Activated CD8-positive, alpha-beta memory T cell treated with anti-CD3 and anti-CD28 coated beads for 48 hours (primary cell): ENCODE results near the gene FOXE1.

Source experiments
- DNase-seq, 3 experiments: peaks; one replicate each; pipeline ENCODE4 v3.0.0-alpha.2; 2020; ENCODE audit warnings: low read depth in 2 of 3, low spot score in 2 of 3

Gene FOXE1

GRCh38 chr9:97853056-97853843, at the start of gene FOXE1:
TSS of gene FOXE1 (plus strand) at chr9:97853226. CDS start at chr9:97853915, 689 bp downstream.
- no peak for DNase-seq

DNA sequence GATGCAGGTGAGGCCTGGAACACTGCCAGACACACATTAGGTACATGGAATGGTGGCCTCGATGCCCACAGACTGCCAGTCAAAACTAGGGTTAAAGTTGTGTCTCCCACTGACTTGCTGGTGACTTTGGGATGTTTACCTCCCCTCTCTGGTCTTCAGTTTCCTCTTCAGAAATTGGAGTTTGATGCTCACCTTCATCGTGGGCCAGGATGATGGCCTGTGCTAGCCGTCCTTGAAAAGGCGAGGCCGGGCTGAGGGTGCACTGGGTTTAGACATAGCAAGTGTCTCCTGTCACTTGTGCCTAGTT, 49.0 kb upstream of the FOXE1 start:
- no peak for DNase-seq

- no peak for DNase-seq
These were observed 46.3 kb upstream of the FOXE1 start for GRCh38 chr9:97806721-97807120.

- no peak for DNase-seq
These were observed 45.3 kb upstream of the FOXE1 start for GRCh38 chr9:97807681-97808080.

DNA sequence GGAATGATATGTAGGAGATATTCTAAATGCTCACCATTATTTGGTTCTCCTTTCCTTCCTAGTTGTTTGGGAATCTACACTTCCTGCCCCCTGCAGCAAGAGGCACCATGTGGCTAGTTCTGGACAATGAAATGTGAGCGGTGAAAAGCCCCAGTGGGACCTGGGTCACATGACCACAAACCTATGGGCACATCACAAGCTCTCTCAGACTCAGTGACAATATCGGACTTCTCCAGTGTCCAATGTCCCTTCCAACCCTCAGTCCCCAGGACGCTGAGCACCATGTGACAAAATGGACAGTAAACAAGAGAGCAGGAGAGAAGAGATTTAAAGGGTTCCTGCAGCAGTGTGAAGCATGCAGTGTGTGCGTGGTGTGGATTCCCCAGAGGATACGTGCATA, 44.6 kb upstream of the FOXE1 start:
- no peak for DNase-seq

- no peak for DNase-seq
These were observed 44.1 kb upstream of the FOXE1 start for GRCh38 chr9:97808972-97809371.

- DNase-seq = no peak
These were observed 43.2 kb upstream of the FOXE1 start for GRCh38 chr9:97809666-97810344.

DNA sequence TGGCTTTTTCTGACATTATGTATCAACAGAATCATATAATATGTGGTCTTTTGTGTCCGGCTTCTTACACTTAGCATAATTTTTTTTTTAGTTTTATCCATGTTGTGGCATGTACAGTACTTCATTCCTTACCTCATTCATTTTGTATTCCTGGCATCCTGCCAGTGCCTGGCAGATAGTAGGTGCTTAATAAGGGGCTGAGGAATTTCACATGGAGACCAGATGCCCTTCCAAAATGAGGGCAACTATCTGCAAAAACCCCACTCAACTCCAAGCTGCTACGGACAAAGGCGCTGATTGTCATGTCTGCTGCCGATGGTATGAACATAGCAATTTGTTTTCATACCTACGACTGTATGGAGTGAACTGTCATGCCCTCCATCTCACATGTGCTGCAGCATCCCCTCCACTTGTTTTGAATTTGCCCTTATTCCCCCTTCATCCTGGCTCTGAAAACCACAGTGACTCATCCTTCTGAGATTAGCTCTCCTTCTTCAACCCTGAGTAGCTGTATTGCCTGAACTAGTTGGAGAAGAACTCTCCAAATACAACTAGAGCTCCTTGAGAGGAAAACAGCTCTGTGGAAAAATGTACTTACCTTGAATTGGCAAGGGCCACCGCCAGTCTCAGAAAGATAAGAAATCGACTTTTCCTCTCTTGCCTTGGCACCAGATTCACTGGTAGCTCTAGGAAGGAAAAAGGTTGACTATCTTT, 41.3 kb upstream of the FOXE1 start:
- no peak for DNase-seq

DNA sequence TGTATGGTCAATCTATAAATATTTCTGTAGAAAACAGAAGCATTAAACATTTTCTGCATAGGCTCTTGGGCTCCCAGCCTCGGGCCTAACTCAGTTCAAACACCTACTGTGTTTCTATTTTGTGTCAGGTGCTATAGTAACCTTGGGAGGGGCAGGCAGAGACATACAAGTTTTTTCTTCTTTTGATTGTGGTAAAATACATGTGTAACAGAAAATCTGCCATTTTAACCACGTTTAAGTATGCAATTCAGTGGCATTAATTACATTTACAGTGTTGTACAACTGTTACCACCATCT, 40.8 kb upstream of the FOXE1 start:
- no peak for DNase-seq

DNA sequence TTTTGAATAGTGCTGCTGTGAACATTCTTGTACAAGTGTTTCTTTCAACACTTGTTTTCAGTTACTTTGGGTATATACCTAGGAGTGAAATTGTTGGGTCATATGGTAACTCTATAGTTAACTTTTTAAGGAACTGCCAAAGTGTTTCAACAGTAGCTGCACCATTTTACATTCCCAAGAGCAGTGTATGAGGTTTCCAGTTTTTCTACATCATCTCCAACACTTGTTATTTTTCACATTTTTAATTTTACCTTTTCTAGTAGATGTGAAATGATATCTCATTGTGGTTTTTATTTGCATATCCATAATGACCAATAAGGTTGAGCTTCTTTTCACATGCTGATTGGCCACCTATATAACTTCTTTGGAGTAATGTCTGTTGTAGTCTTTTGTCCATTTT, 40.0 kb upstream of the FOXE1 start:
- DNase-seq = no peak

- DNase-seq = no peak
These were observed 33.3 kb upstream of the FOXE1 start for GRCh38 chr9:97819735-97820134.

DNA sequence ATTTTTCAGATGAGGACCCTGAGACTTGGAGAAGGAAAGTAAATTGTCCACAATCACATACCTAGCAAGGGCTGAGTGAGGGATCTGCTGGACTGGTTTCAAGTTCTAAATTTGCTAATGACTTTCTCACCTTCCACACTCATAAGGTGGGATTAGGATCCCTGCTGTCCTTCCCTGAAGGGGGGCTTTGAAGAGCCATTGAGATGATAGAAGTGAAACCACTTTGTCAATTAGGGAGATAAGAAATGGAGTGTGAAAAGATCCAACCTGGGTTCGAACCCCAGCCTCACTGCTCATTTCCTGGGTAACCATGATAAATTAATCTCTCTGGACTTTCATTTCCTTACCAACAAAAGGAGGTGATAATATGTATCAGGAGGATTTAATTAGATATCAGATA, 32.7 kb upstream of the FOXE1 start:
- no peak for DNase-seq

GRCh38 chr9:97830884-97831829, 21.9 kb upstream of the FOXE1 start:
- no peak for DNase-seq

GRCh38 chr9:97831843-97832636, 21.0 kb upstream of the FOXE1 start:
- no peak for DNase-seq

DNA sequence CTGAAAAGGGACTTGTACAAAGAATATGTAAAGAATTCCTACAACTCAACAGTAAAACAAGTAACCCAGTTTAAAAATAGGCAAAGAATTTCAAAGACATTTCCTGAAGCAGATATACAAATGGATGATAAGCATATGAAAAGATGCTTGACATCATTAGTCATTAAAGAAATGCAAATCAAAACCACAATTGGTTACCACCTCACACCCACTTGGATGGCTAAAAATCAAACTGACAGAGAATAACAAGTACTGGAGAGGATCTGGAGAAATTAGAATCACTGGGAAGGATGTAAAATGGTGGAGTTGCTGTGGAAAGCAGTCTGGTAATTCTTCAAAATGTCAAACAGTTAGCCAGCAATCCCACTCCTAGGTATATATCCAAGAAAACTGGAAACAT, 12.5 kb upstream of the FOXE1 start:
- no peak for DNase-seq

DNA sequence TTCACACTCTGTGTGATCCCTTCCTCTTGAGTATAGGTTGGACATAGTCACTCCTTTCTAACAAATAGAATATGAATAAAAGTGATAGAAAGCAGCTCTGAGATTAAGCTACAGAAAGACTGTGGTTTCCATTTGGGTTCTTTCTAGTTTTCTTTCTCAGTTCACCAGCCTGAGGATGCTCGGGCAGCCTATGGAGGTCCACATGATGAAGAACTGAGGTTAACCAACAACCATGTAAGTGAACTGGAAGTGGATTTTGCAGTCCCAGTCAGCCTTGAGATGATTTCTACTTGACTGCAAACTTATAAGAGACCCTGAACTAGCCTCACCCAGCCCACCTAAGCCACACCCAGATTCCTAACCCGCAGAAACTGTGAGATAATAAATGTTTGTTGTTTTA, 10.1 kb upstream of the FOXE1 start:
- DNase-seq = no peak

DNA sequence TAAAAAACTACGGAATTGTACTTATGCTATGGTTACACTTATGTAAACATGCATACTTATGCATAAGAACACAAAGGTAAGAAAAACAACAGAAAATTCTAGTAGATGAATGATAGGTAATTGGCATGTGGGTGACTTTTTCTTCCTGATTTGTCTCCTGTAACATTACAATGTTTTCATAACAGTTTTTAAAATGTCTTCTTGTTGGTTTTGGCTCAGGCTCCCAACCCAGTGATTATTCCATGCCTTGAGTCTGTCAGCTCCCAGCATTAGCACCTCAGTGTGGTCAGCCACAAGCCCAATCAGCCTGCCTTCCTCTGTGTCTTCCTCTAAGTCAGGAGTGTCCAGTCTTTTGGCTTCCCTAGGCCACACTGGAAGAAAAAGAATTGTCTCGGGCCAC, 7.9 kb upstream of the FOXE1 start:
- no peak for DNase-seq

DNA sequence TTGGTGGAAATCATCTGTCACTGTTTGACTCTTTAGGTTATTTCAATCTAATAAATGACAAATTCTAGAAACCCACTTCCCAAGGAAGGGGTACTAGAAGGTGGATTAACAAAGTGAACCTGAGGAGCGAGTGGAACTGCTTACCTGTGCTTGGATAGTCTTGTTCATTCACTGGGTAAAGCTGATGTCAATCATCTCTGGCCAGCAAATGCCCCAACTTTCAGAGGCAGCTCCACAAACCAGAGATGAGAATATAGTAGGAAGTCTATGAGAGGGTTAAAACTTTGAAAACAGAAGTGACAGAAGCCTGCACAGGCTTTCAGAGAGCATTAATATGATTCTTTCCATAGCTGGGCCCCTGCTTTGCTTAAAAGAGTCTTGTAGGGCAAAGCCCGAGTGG, 7.3 kb upstream of the FOXE1 start:
- no peak for DNase-seq

DNA sequence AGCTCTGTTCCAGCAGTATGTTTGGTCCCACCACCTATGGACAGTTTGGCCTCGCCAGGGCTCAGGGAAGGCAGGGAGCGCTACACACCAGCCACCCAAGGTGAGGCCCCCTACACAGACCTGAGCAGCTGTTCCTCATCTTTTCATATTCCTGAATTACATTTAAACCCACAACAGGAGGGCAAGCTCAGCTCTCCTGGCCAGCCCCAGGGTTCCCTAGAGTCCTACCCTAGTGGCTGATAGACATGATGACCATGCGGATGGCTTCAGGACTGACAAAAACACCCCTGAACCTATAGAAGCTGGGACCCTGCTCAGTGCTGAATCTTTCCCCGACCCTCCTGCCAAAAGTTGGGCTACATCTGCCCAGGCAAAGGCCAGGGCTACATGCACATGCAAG, 6.7 kb upstream of the FOXE1 start:
- no peak for DNase-seq

GRCh38 chr9:97847474-97848214, 5.4 kb upstream of the FOXE1 start:
- DNase-seq = no peak
